HG02678 (cell line): ENCODE measurements around the gene SLCO2A1.

ENCODE experiments used
- ATAC-seq: cut with Tn5 transposase; IDR thresholded peaks from one replicate; pipeline ENCODE4 v1.9.1; 2021; ENCODE audit warnings: mild to moderate bottlenecking, moderate library complexity; ENCODE audit not compliant: unreplicated experiment

The SLCO2A1 gene

DNA sequence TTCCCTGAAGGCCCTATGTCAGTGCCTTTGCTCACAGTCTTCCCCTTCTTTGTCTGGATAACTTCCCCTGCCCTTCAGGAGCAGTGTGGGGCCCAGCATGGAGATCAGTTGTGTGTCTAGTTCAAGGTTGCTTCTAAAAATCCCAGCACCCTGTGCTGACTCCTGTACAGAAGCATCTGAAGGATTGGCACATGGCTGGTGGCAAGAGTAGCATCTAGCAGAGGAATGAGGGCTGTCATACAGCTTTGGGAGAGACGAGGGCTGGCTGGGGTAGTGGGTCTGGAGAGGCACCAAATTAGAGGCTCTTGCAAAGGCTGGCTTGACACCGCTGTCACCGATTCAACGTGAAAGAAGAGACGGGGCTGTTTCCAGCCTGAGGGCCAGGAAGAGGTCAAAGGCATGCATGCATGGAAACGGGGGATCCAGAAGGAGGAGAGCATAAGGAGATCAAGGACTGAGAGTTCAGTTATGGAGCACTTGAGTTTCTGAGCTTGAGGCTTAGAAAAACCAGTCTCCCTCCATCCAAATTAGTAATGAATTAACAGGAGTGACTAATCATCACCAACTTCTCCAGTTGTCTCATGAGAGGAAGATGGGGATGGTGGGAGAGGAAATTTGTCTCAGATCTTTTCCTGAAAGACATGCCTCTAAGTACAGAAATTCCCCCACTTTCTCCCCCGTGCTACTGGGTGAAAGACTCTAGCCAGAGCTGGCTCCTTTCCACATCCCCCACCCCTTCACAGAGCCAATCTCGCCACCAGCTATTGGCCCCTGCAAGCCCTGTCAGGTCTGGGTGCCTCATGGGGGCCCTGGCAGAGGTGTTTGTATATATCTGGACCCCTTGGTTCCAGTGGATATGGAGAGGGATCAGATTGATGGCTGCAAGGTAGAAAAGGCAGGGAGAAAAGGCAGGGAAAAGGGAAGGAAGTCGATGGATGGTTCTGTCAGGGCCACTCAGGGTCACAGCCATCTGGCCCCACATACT lies 45.9 kb downstream of the SLCO2A1 start:
- ATAC-seq = no peak

- no peak for ATAC-seq
These were observed 46.6 kb downstream of the SLCO2A1 start for GRCh38 chr3:133983126-133983525.

DNA sequence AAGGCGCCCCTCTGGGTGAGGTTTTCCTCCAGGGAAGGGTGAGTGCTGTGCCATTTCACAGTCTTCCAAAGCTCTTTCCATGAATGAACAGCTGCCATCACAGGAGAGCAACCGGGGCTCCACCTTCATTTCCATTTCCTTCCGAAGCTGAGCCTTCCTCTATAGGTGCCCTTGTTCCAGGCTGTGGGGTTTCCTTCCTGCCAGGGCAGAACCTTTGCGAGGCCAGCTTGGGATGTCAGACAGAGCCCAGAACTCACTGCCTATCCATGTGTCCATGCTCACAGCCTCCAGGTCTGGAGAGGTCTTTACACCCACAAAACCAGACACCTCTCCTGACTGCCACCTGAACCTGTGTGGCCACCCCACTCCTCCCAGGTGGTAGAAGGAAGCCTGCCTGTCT lies 49.2 kb downstream of the SLCO2A1 start:
- ATAC-seq = no peak

GRCh38 chr3:133980035-133980434 lies 49.7 kb downstream of the SLCO2A1 start:
- ATAC-seq = no peak

- no peak for ATAC-seq
These were observed 50.2 kb downstream of the SLCO2A1 start for GRCh38 chr3:133979553-133979952.

DNA sequence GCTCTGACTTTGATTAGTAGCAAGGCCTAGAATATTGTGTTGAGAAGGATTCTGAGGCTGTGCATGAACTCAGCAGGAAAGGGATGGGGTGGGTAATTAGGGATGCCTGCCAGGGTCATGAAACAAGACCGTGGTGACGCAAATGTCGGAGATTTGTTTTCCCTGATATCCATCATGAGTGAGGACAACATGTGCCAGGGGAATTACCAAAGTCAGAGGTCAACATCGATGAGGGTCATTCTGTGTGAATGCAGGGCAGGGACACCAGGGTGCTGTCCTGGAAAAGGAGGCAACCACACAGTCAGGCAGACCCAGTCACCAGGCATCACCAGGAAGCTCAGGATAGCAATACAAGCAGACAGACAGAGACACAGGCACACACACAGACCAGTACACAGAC lies 52.2 kb downstream of the SLCO2A1 start:
- ATAC-seq = no peak

GRCh38 chr3:133973249-133973980 lies 56.3 kb downstream of the SLCO2A1 start:
- ATAC-seq = no peak

DNA sequence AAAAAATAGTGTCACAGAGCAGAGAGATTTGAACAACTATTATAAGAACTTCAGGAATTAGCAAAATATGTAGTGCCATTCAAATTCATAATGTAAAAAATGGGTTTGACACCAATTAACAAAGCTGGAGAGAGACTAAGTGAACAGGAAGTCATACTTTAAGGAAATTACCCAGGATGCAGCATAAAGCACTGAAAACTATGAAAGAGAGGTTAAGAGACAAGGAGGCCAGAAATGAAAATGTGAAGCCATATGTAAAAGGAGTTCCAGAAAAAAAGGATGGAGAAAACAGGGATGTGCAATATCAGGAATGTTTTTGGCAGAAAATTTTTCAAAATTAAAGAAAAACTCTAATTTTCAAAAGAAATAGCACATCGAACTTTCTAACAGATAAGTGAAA lies 57.6 kb downstream of the SLCO2A1 start:
- no peak for ATAC-seq

- no peak for ATAC-seq
These were observed 58.8 kb downstream of the SLCO2A1 start for GRCh38 chr3:133970916-133971315.

DNA sequence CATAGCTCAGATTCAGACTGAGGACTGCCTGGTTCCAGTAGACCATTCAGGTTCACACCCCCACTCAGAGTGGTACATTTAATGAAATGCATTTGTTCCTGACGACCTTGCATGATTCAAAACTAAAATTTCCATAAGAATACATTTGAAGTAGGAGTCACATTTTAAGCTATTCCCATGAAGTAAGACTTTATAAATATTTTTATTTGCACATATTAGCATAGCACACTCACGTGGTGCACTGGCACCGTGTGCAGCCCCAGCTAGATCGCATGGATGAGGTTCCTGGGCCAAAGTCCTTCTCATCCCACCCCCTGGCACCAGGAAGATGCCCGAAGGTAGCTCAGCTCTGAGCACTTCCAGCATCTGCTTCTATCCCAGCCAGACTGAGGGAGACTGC lies 59.4 kb downstream of the SLCO2A1 start:
- ATAC-seq = no peak

GRCh38 chr3:133967992-133968892 lies 61.5 kb downstream of the SLCO2A1 start:
- ATAC-seq = no peak

DNA sequence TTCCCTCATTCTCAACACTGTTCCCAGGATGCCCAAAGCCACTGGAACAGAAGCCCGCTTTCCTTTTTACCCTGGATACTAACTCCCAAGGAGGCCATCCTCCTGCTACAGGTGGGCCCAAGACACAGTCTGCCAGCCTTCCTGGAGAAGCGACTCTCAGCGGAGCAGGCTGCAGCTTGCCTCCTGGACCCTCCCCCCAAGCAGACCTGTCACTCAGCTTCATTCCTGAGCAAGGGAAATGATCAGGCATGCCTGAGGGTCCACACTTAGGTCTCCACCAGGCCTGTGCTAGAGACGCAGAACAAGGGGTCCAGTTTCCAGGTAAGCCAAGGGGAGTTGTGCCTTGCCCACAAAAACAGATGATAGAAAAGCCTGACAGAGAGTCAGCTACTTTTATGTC lies 62.8 kb downstream of the SLCO2A1 start:
- ATAC-seq = no peak

- ATAC-seq = no peak
These were observed 63.8 kb downstream of the SLCO2A1 start for GRCh38 chr3:133965906-133966305.

GRCh38 chr3:133965013-133965570 lies 64.6 kb downstream of the SLCO2A1 start:
- no peak for ATAC-seq

GRCh38 chr3:133964547-133964946 lies 65.2 kb downstream of the SLCO2A1 start:
- ATAC-seq = no peak

- no peak for ATAC-seq
These were observed 65.9 kb downstream of the SLCO2A1 start for GRCh38 chr3:133963657-133964396.

GRCh38 chr3:133962849-133963248 lies 66.9 kb downstream of the SLCO2A1 start:
- ATAC-seq = no peak

DNA sequence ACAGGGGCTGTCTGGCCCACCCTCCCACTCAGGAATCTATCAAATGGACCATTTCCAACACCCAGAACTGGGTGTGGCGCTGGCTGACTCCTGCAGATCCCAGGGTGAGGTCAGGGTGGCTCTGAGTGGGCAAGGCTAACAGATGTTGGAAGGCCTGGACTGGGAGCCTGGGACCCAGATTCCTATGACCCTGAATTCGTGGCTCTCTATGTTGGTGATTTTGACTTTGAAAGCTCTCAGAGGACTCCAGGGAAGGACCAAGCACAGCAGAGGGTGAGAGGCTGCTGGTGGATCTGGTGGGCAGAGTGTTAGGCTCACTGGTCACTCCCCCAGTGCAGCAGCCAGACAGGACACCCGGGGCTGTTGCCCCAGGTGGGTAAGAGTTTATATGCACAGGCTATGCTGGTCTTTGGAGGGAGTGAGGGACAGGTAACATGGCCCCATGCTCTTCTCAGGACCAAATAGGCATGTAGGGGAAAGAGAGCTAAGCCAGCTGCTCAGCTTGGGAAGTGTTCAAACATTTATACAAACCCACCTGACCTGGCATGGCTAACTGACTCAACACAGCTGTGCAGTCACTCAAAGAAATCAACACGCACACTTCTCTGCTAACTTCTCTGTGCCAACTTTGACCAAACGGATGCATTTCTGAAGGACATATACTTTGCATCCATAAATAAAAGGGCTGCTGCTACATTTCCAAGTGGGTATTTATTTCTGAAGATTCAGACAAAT lies 71.5 kb downstream of the SLCO2A1 start:
- no peak for ATAC-seq

GRCh38 chr3:133956982-133957381 lies 72.7 kb downstream of the SLCO2A1 start:
- no peak for ATAC-seq
